Purkinje cell (primary cell): Measurements from ENCODE around the gene ANKRD18B. TPM values are rescaled to one million over a fixed set of nuclear protein-coding genes. Genes with fewer than 3 reads are reported as not detected.

Experiments
- polyA plus RNA-seq: library from polyadenylated mRNA; unstranded; fragments of >200 nt; fragmentation: Nextera tagmentation; gene quantifications from 2 replicates; pipeline ENCODE4 v1.2.1, GENCODE V29; 2014

The ANKRD18B gene
- 4.1 and 7.4 TPM in 2 replicates for polyA plus RNA-seq

DNA sequence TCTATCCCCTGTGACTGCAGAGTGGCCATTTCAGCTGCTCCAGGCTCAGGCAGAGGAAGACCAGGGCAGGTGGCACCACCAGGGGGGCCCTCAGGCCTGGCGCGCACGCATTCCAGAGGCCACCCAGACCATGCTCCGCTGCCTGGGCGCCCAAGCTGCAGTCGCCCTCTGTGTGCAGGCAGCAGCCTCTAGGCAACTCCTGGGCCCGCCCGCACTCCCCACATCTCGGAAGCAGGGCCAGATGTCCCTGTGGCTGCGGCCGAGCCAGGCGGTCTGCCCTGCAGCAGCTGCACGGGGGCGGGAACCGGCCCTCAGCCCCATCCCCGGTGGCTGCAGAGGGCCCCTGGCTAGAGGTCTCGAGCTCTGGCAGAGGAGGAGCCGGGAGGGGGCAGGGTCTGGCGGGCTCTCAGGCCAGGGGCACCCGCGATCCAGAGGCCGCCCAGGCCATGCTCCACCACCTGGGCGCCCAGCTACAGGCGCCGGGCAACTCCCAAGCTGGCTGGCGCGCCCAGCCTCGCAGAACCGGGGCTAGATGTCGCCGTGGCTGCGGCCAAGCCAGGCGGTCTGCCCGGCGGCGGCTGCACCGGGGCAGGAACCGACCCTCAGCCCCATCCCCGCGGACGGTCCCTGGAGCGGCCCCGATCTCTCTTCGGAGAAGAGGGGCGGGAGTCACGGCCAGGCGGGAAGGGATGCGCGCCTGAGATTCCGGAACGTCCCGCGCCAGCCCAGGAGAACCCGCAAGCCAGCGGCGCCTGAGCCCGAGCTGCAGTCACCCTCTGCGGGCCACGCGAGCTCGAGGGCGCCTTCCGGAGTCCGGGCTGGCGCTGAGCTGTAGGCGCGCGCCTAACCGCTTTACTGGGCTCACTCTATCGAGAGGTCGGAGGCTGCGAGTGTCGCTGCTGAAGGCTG lies at the start of gene ANKRD18B:
TSS of gene ANKRD18B (plus strand) at position 855 of the 909 bp plus-strand sequence. CDS start 239 bp downstream, outside the sequence.

Other genes starting within 250 kb of the ANKRD18B start
- gene NFX1, start 233.7 kb upstream of the ANKRD18B start, polyA plus RNA-seq: 6.7 and 14.3 TPM in 2 replicates
- not detected in 2 replicates for gene AQP7, start 121.7 kb upstream of the ANKRD18B start, polyA plus RNA-seq
- gene AQP3, start 76.7 kb upstream of the ANKRD18B start, polyA plus RNA-seq: 3.4 and 4.7 TPM in 2 replicates
- 12.9 and 14.9 TPM in 2 replicates for gene NOL6, start 50.3 kb upstream of the ANKRD18B start, polyA plus RNA-seq